K562 (cell line): Measurements from ENCODE around the gene PARP4. TPM values are rescaled to one million over a fixed set of nuclear protein-coding genes. Genes with fewer than 3 reads are reported as not detected.

Experiments
- ATAC-seq: fragments of 200-7000 bp; cut with Tn5 transposase; 3 replicates; pipeline ENCODE4 v1.9.1; 2020; ENCODE audit warnings: moderate library complexity
- BruUV-seq: library from RNA; stranded (reverse); fragments of 400-500 nt; replicated peaks from 2 replicates; lab custom pipeline; 2021; lab: Mats Ljungman, UMichigan
- CTCF ChIA-PET: fragments of 300-600 bp; formaldehyde crosslinking; extraction: SDS; loops from one replicate; lab custom pipeline; 2021; ENCODE audit warnings: low intra/inter-chr PET ratio; lab: Yijun Ruan, JAX
- POLR2A ChIA-PET: fragments of 300-600, 350-650 bp; sonication (Branson Sonifier 250); formaldehyde crosslinking; extraction: SDS; loops from one replicate; lab custom pipeline; 2021; ENCODE audit warnings: antibody characterized with exemption, inconsistent platforms; lab: Yijun Ruan, JAX
- DNase-seq, 4 experiments: peaks; one replicate each; pipeline versions ENCODE4 v3.0.0 to v3.0.0-alpha.2; 2011 to 2018; ENCODE audit warnings: low spot score in 3 of 4, mixed read lengths in 3 of 4; ENCODE audit errors: extremely low read depth in 1 of 4
- FAIRE-seq: peaks from 2 replicates; lab custom pipeline; 2011; peaks lifted over from hg19 to GRCh38; lab: Jason Lieb, UNC
- H2AFZ ChIP-seq: 2 replicates; pipeline ENCODE4 v1.6.0; 2011; ENCODE audit warnings: low read depth, low read length, control low read depth, inconsistent platforms
- H3K27ac ChIP-seq: fragments of 200-600 bp; 3 replicates; pipeline ENCODE4 v1.8.0; 2011; ENCODE audit warnings: low read depth, mild to moderate bottlenecking, control low read depth, inconsistent platforms, low read length, moderate library complexity, mixed read lengths; ENCODE audit errors: extremely low read depth
- H3K27me3 ChIP-seq, 2 experiments: fragments of 300-600 bp in 1 of 2; 2 replicates in 1 of 2; 3 replicates in 1 of 2; pipeline versions ENCODE4 v1.6.0 to v1.8.0; 2011; ENCODE audit warnings: inconsistent platforms in 2 of 2, low read length in 2 of 2, mild to moderate bottlenecking in 1 of 2, mixed read lengths in 1 of 2, moderate library complexity in 1 of 2; ENCODE audit not compliant: control insufficient read depth in 2 of 2, insufficient read depth in 2 of 2
- H3K36me3 ChIP-seq: fragments of 300-600 bp; 3 replicates; pipeline ENCODE4 v1.8.0; 2011; ENCODE audit warnings: mild to moderate bottlenecking, low read length, inconsistent platforms; ENCODE audit not compliant: control insufficient read depth, insufficient read depth
- H3K4me1 ChIP-seq, 2 experiments: fragments of 200-600 bp in 1 of 2; replicated peaks in 1 of 2; 2 replicates in 1 of 2; 3 replicates in 1 of 2; pipeline versions ENCODE4 v1.5.1 to v1.8.0; 2011; ENCODE audit warnings: inconsistent platforms in 2 of 2, low read length in 2 of 2, mild to moderate bottlenecking in 1 of 2, mixed read lengths in 1 of 2, moderate library complexity in 1 of 2; ENCODE audit not compliant: control insufficient read depth in 2 of 2, insufficient read depth in 2 of 2
- H3K4me2 ChIP-seq: 2 replicates; pipeline ENCODE4 v1.6.1; 2011; ENCODE audit warnings: low read length, control low read depth, inconsistent platforms, mixed read lengths; ENCODE audit not compliant: insufficient read depth
- H3K4me3 ChIP-seq: fragments of 200-600 bp; sonication (generic), shearing (Covaris generic); 2 replicates; pipeline ENCODE4 v1.5.1; 2016; ENCODE audit warnings: control low read depth, inconsistent platforms
- H3K79me2 ChIP-seq: fragments of 200-600 bp; 3 replicates; pipeline ENCODE4 v1.8.0; 2011; ENCODE audit warnings: low read length, inconsistent platforms; ENCODE audit not compliant: control insufficient read depth, insufficient read depth
- H3K9ac ChIP-seq, 2 experiments: 2 replicates each; pipeline versions ENCODE4 v1.6.0 to v1.6.1; 2011; ENCODE audit warnings: low read depth in 2 of 2, low read length in 2 of 2, control low read depth in 1 of 2, inconsistent platforms in 1 of 2, mild to moderate bottlenecking in 1 of 2, mixed read lengths in 1 of 2; ENCODE audit not compliant: insufficient read depth in 1 of 2
- H3K9me1 ChIP-seq: one replicate; pipeline ENCODE4 v1.6.0; 2011; ENCODE audit warnings: inconsistent platforms, mild to moderate bottlenecking, low read length, moderate library complexity; ENCODE audit not compliant: control insufficient read depth, insufficient read depth
- H3K9me3 ChIP-seq: replicated peaks from 2 replicates; pipeline ENCODE4 v1.5.1; 2011; ENCODE audit warnings: low read depth, low read length, inconsistent platforms; ENCODE audit not compliant: control insufficient read depth, insufficient read depth
- H4K20me1 ChIP-seq: replicated peaks from 2 replicates; pipeline ENCODE4 v1.6.1; 2011; ENCODE audit warnings: low read length, inconsistent platforms, mixed read lengths; ENCODE audit not compliant: control insufficient read depth, insufficient read depth
- CBFB ChIP-seq: sonication (generic); formaldehyde crosslinking; IDR thresholded peaks from 2 replicates; pipeline ENCODE4 v1.4.0; 2020; ENCODE audit warnings: mild to moderate bottlenecking, missing genetic modification reagents
- CCAR2 ChIP-seq: fragments of 200-400 bp; formaldehyde crosslinking; IDR thresholded peaks from 2 replicates; pipeline ENCODE4 v1.6.1; 2017; ENCODE audit warnings: mild to moderate bottlenecking, low read depth, low read length
- CEBPB ChIP-seq: fragments of 450-650 bp; IDR thresholded peaks from 2 replicates; pipeline ENCODE4 v1.6.1; 2016; ENCODE audit warnings: missing genetic modification characterization, missing compliant biosample characterization
- E4F1 ChIP-seq: fragments of 250-450 bp; sonication (Bioruptor Pico); IDR thresholded peaks from 2 replicates; pipeline ENCODE4 v1.5.0; 2021; ENCODE audit warnings: mild to moderate bottlenecking, borderline replicate concordance
- EHMT2 ChIP-seq: fragments of 450-650 bp; IDR thresholded peaks from 2 replicates; pipeline ENCODE4 v1.6.1; 2018; ENCODE audit warnings: antibody characterized with exemption
- PHF21A ChIP-seq: fragments of 450-650 bp; IDR thresholded peaks from 2 replicates; pipeline ENCODE4 v1.6.1; 2017; ENCODE audit warnings: low read depth, borderline replicate concordance
- THAP12 ChIP-seq: fragments of 250-450 bp; sonication (Bioruptor Pico); IDR thresholded peaks from 2 replicates; pipeline ENCODE4 v1.9.0; 2021; ENCODE audit warnings: mild to moderate bottlenecking, inconsistent platforms
- ZNF23 ChIP-seq: fragments of 250-450 bp; sonication (Bioruptor Pico); IDR thresholded peaks from 2 replicates; pipeline ENCODE4 v1.4.0; 2020; ENCODE audit warnings: mild to moderate bottlenecking
- ZNF239 ChIP-seq: fragments of 250-450 bp; sonication (Bioruptor Pico); IDR thresholded peaks from 2 replicates; pipeline ENCODE4 v1.4.0; 2020; ENCODE audit warnings: mild to moderate bottlenecking
- ZNF561 ChIP-seq: fragments of 450-650 bp; formaldehyde crosslinking; conservative IDR thresholded peaks from 2 replicates; pipeline ENCODE4 v1.4.0; 2020; ENCODE audit warnings: mild to moderate bottlenecking, moderate library complexity
- ZNF57 ChIP-seq: fragments of 450-650 bp; formaldehyde crosslinking; IDR thresholded peaks from 2 replicates; pipeline ENCODE4 v1.4.0; 2020; ENCODE audit warnings: mild to moderate bottlenecking, moderate library complexity
- WGBS: fragments of 100-300 bp; shearing (Covaris generic); methylation state at CpG from one replicate; pipeline ENCODE4 v1.1.6; 2016; ENCODE audit warnings: low coverage, mixed read lengths; ENCODE audit not compliant: insufficient coverage; ENCODE audit errors: missing lambda C conversion rate; 5-methylcytosine and 5-hydroxymethylcytosine counted together
- in situ Hi-C: fragments of 300-500 bp; cut with MboI; formaldehyde crosslinking; loops from 4 replicates; pipeline ENCODE4 v1.15.0; 2018; ENCODE audit warnings: inconsistent platforms, mixed read lengths
- intact Hi-C: fragments of 100-400 bp; cut with micrococcal nuclease; formaldehyde crosslinking; loops from 2 replicates; pipeline ENCODE4 v1.14.2; 2022
- polyA plus RNA-seq, 8 experiments: library from polyadenylated mRNA; depleted of rRNA in 4 of 8; stranded (reverse) in 5 of 8; unstranded in 3 of 8; fragments of >200 nt; fragmentation: Nextera tagmentation in 2 of 8; fragmentation: Illumina TruSeq in 1 of 8; extraction: Ambion mirVana in 2 of 8; extraction: Trizol in 1 of 8; gene quantifications; 2 replicates each; pipeline versions ENCODE4 v1.2.1 to v1.2.3, GENCODE V29; 2011 to 2014; ENCODE audit warnings: inconsistent platforms in 1 of 8, missing spikeins in 1 of 8
- total RNA-seq, 7 experiments: library from RNA; depleted of rRNA in 6 of 7; stranded (reverse); fragments of >200 nt in 6 of 7; fragmentation: Illumina TruSeq in 2 of 7; extraction: Trizol in 2 of 7; gene quantifications; 2 replicates each; pipeline versions ENCODE4 v1.2.1 to v1.2.3, GENCODE V29; 2011 to 2021; ENCODE audit warnings: low replicate concordance in 1 of 7

PARP4 gene
- total and polyA plus RNA-seq, 9 of the 15 experiments (the other 6 are each of a cell fraction or from before 2014, with no cell fraction given): 6.3 to 26.3 (median 18.8) TPM

DNA sequence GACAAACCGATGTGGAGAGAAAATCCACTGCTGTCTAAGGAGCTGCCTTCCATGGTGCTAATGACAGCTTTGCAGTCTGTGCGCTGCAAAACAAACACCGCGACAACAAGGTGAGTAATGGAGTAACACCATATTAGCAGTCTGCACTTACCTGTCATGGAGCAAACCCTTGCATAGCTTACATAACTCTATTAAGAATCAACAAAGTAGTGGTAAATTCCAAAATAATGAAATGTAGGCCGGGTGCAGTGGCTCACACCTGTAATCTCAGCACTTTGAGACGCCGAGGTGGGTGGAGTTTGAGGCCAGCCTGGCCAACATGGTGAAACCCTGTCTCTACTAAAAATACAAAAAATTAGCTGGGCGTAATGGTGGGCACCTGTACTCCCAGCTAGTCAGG lies 56.2 kb downstream of the PARP4 start:
- TF ChIP-seq E4F1 (CRISPR knock-in tag): no peak
- TF ChIP-seq THAP12: no peak
- no peak for TF ChIP-seq EHMT2
- TF ChIP-seq CEBPB: no peak
- TF ChIP-seq PHF21A: no peak
- no peak for TF ChIP-seq ZNF561 (CRISPR knock-in tag)
- no peak for TF ChIP-seq CBFB (CRISPR knock-in tag)
- TF ChIP-seq CCAR2: no peak
- TF ChIP-seq ZNF23 (CRISPR knock-in tag): no peak
- TF ChIP-seq ZNF57: no peak
- no peak for TF ChIP-seq ZNF239 (CRISPR knock-in tag)
- in situ Hi-C loops: no loop called here
- no peaks in the 10 kb centered on the region for H3K4me1 ChIP-seq
- ATAC-seq (no peak), FAIRE-seq (no peak), DNase-seq (no peak)
- 92% methylated on average over 8 of the region's 8 CpGs for WGBS
- no TSS peak for BruUV-seq
- no peak overlapping the region for H3K9ac ChIP-seq
- no peaks in the 10 kb centered on the region for H3K9me3 ChIP-seq
- H3K9me1 ChIP-seq: no peaks in the 10 kb centered on the region
- H3K27ac ChIP-seq: no peak overlapping the region
- H3K4me3 ChIP-seq: no peak overlapping the region
- H3K4me2 ChIP-seq: no peak overlapping the region
- CTCF ChIA-PET: no interaction called here
- no peaks in the 10 kb centered on the region for H3K79me2 ChIP-seq
- POLR2A ChIA-PET: no interaction called here
- intact Hi-C loops: no loop called here
- H3K36me3 ChIP-seq: peaks cover 40% of the 10 kb centered on the region; the same call in 1 of the 3 replicates
- H4K20me1 ChIP-seq: no peaks in the 10 kb centered on the region
- H2AFZ ChIP-seq: no peak overlapping the region
- H3K27me3 ChIP-seq: no peaks in the 10 kb centered on the region
